ENCODE results near the gene GPX4. TPM values are rescaled to one million over a fixed set of nuclear protein-coding genes. Genes with fewer than 3 reads are reported as not detected.

Gene GPX4
- total and polyA plus RNA-seq, 9 of the 15 experiments (the other 6 are each of a cell fraction or from before 2014, with no cell fraction given): 61.4 to 661 (median 349) TPM

- no peak for FAIRE-seq
- intact Hi-C loops (cut with micrococcal nuclease): no loop called here
- WGBS (ENCODE audit: insufficient coverage, low coverage, missing lambda C conversion rate): 92% methylated on average over 15 of the region's 16 CpGs
- peaks cover 3% of the 10 kb centered on the region; the same call in 1 of the 3 replicates for H3K79me2 ChIP-seq (ENCODE audit: control insufficient read depth, insufficient read depth, low read length)
- no TSS peak for BruUV-seq (replicated peaks)
- ChIA-PET CTCF (ENCODE audit: low intra/inter-chr PET ratio) (no interaction called here), POLR2A (interaction anchor here (0.7 kb wide), 1 partner anchor 38 kb away, joined by 3 read pairs; no protein-coding TSS in a partner anchor)
- in situ Hi-C loops (cut with MboI): no loop called here
- no peak for ATAC-seq
- H3K4me1 ChIP-seq (replicated peaks in 1 of 2; ENCODE audit: control insufficient read depth in 2 of 2, insufficient read depth in 2 of 2, low read length in 2 of 2): peaks cover 5 to 53% of the 10 kb centered on the region in 2 experiments
- no peak overlapping the region for H3K27ac ChIP-seq (ENCODE audit: extremely low read depth, low read depth, low read length)
- H3K36me3 ChIP-seq (ENCODE audit: control insufficient read depth, insufficient read depth, low read length): peaks cover 81% of the 10 kb centered on the region; the same call in 2 of the 3 replicates
- H3K4me3 ChIP-seq: no peak overlapping the region
- no peaks in the 10 kb centered on the region for H4K20me1 ChIP-seq (replicated peaks; ENCODE audit: control insufficient read depth, insufficient read depth, low read length)
- H3K9ac ChIP-seq (ENCODE audit: insufficient read depth in 1 of 2, low read depth in 2 of 2, low read length in 2 of 2): no peak overlapping the region
- no peak for DNase-seq (ENCODE audit: extremely low read depth in 1 of 4, low spot score in 3 of 4)
- H2AFZ ChIP-seq (ENCODE audit: low read depth, low read length): no peak overlapping the region
- H3K27me3 ChIP-seq (ENCODE audit: control insufficient read depth in 2 of 2, insufficient read depth in 2 of 2, low read length in 2 of 2): no peaks in the 10 kb centered on the region
- TF ChIP-seq POLR2G (IDR thresholded peaks at IDR 0.05; ENCODE audit: low read depth, low read length) (peak; percentile 32; the same call in 1 of the 2 replicates), HDAC1 (IDR thresholded peaks at IDR 0.05) (no peak), SFPQ (IDR thresholded peaks at IDR 0.05; ENCODE audit: low read depth, low read length) (no peak), KLF6 (CRISPR knock-in tag; IDR thresholded peaks at IDR 0.05; ENCODE audit: borderline replicate concordance) (no peak)
- no peaks in the 10 kb centered on the region for H3K9me3 ChIP-seq (replicated peaks; ENCODE audit: control insufficient read depth, insufficient read depth, low read depth, low read length)
- no peak overlapping the region for H3K4me2 ChIP-seq (ENCODE audit: insufficient read depth, low read length)
- H3K9me1 ChIP-seq (ENCODE audit: control insufficient read depth, insufficient read depth, low read length): no peaks in the 10 kb centered on the region
These were observed 13.9 kb downstream of the GPX4 start for GRCh38 chr19:1117654-1118053.
